ENCODE data around the gene HEPHL1.

Gene HEPHL1

GRCh38 chr11:94133752-94134151 is 112.6 kb downstream of the HEPHL1 start:
- no peak for TF ChIP-seq MAX (IDR thresholded peaks at IDR 0.05)
- no peak for TF ChIP-seq EP300 (IDR thresholded peaks at IDR 0.05; ENCODE audit: borderline replicate concordance)
- TF ChIP-seq ZBTB7A (IDR thresholded peaks at IDR 0.05; ENCODE audit: low read depth), result no peak
- no peak for TF ChIP-seq RAD21 (IDR thresholded peaks at IDR 0.05; ENCODE audit: low read depth)
- TF ChIP-seq CEBPB (IDR thresholded peaks at IDR 0.05), result no peak
- no peak for TF ChIP-seq FOXM1 (IDR thresholded peaks at IDR 0.05; ENCODE audit: borderline replicate concordance, low read depth)
- TF ChIP-seq YY1 (IDR thresholded peaks at IDR 0.05; ENCODE audit: low read depth), result no peak
- TF ChIP-seq NFIC (IDR thresholded peaks at IDR 0.05), result no peak
- TF ChIP-seq REST (IDR thresholded peaks at IDR 0.05; ENCODE audit: low read depth), result no peak
- TF ChIP-seq TCF12 (IDR thresholded peaks at IDR 0.05; ENCODE audit: low read depth), result no peak
- no peak for TF ChIP-seq EGR1 (IDR thresholded peaks at IDR 0.05)
- TF ChIP-seq TEAD4 (IDR thresholded peaks at IDR 0.05), result no peak
- no peak for TF ChIP-seq CREB1 (IDR thresholded peaks at IDR 0.05; ENCODE audit: low read depth)
- no peak for TF ChIP-seq TAF1 (IDR thresholded peaks at IDR 0.05; ENCODE audit: low read depth)
- no peak for TF ChIP-seq USF1 (IDR thresholded peaks at IDR 0.05)

- TF ChIP-seq FOXM1 (IDR thresholded peaks at IDR 0.05; ENCODE audit: borderline replicate concordance, low read depth) (no peak), TAF1 (IDR thresholded peaks at IDR 0.05; ENCODE audit: low read depth) (no peak), CEBPB (IDR thresholded peaks at IDR 0.05) (no peak), RAD21 (IDR thresholded peaks at IDR 0.05; ENCODE audit: low read depth) (no peak), EGR1 (IDR thresholded peaks at IDR 0.05) (no peak), ZBTB7A (IDR thresholded peaks at IDR 0.05; ENCODE audit: low read depth) (no peak), NFIC (IDR thresholded peaks at IDR 0.05) (no peak), MAX (IDR thresholded peaks at IDR 0.05) (no peak), TCF12 (IDR thresholded peaks at IDR 0.05; ENCODE audit: low read depth) (no peak), YY1 (IDR thresholded peaks at IDR 0.05; ENCODE audit: low read depth) (no peak), REST (IDR thresholded peaks at IDR 0.05; ENCODE audit: low read depth) (no peak), USF1 (IDR thresholded peaks at IDR 0.05) (no peak), CREB1 (IDR thresholded peaks at IDR 0.05; ENCODE audit: low read depth) (no peak), EP300 (IDR thresholded peaks at IDR 0.05; ENCODE audit: borderline replicate concordance) (no peak)
Observed at GRCh38 chr11:94134651-94135512, 113.7 kb downstream of the HEPHL1 start.

GRCh38 chr11:94139416-94139815 is 118.3 kb downstream of the HEPHL1 start:
- TF ChIP-seq TEAD4 (IDR thresholded peaks at IDR 0.05) (no peak), YY1 (IDR thresholded peaks at IDR 0.05; ENCODE audit: low read depth) (no peak), USF1 (IDR thresholded peaks at IDR 0.05) (no peak), EGR1 (IDR thresholded peaks at IDR 0.05) (no peak), CEBPB (IDR thresholded peaks at IDR 0.05) (no peak), NFIC (IDR thresholded peaks at IDR 0.05) (no peak), TAF1 (IDR thresholded peaks at IDR 0.05; ENCODE audit: low read depth) (no peak), MAX (IDR thresholded peaks at IDR 0.05) (no peak), FOXM1 (IDR thresholded peaks at IDR 0.05; ENCODE audit: borderline replicate concordance, low read depth) (no peak), RAD21 (IDR thresholded peaks at IDR 0.05; ENCODE audit: low read depth) (no peak), TCF12 (IDR thresholded peaks at IDR 0.05; ENCODE audit: low read depth) (no peak), ZBTB7A (IDR thresholded peaks at IDR 0.05; ENCODE audit: low read depth) (no peak), EP300 (IDR thresholded peaks at IDR 0.05; ENCODE audit: borderline replicate concordance) (no peak), REST (IDR thresholded peaks at IDR 0.05; ENCODE audit: low read depth) (no peak)

Data from Ishikawa (cell line).